Measurements from ENCODE around the gene WDR77. TPM values are rescaled to one million over a fixed set of nuclear protein-coding genes. Genes with fewer than 3 reads are reported as not detected.

Gene WDR77
- total and polyA plus RNA-seq, 9 of the 15 experiments (the other 6 are each of a cell fraction or from before 2014, with no cell fraction given) = 20.6 to 160 (median 75.3) TPM

- WGBS (ENCODE audit: insufficient coverage, low coverage, missing lambda C conversion rate) = 0% methylated on average over 2 of the region's 2 CpGs
- DNase-seq (ENCODE audit: extremely low read depth in 1 of 4, low spot score in 3 of 4) (peak in 1 of 4 experiments; percentile 12), FAIRE-seq (no peak), ATAC-seq (no peak)
- H3K4me2 ChIP-seq (ENCODE audit: insufficient read depth, low read length) = no peak overlapping the region
- no peak overlapping the region for H3K27ac ChIP-seq (ENCODE audit: extremely low read depth, low read depth, low read length)
- no peaks in the 10 kb centered on the region for H3K9me3 ChIP-seq (replicated peaks; ENCODE audit: control insufficient read depth, insufficient read depth, low read depth, low read length)
- no peak overlapping the region for H3K9ac ChIP-seq (ENCODE audit: insufficient read depth in 1 of 2, low read depth in 2 of 2, low read length in 2 of 2)
- POLR2A ChIA-PET = interaction anchor here (1.1 to 2.8 kb wide), 3 partner anchors 9 to 15 kb away, joined by 3 to 11 read pairs (median 4); partner anchors contain the start of gene OVGP1
- no peaks in the 10 kb centered on the region for H3K36me3 ChIP-seq (ENCODE audit: control insufficient read depth, insufficient read depth, low read length)
- CTCF ChIA-PET (ENCODE audit: low intra/inter-chr PET ratio) = no interaction called here
- intact Hi-C loops (cut with micrococcal nuclease) = no loop called here
- no peaks in the 10 kb centered on the region for H3K79me2 ChIP-seq (ENCODE audit: control insufficient read depth, insufficient read depth, low read length)
- no TSS peak for BruUV-seq (replicated peaks)
- peaks cover 2 to 17% of the 10 kb centered on the region in 2 experiments; a peak in 1 of 5 replicates for H3K27me3 ChIP-seq (ENCODE audit: control insufficient read depth in 2 of 2, insufficient read depth in 2 of 2, low read length in 2 of 2)
- no peaks in the 10 kb centered on the region for H4K20me1 ChIP-seq (replicated peaks; ENCODE audit: control insufficient read depth, insufficient read depth, low read length)
- no peak overlapping the region for H3K4me3 ChIP-seq
- TF ChIP-seq ARID1B (IDR thresholded peaks at IDR 0.05) (0 out of 2 replicates have a peak, but pooled peaks have one; percentile 40), EHMT2 (IDR thresholded peaks at IDR 0.05) (no peak), FOSL1 (tag; conservative IDR thresholded peaks at IDR 0.05) (peak; percentile 81), MEIS2 (IDR thresholded peaks at IDR 0.05; ENCODE audit: partially characterized antibody) (peak; percentile 28), TAL1 (IDR thresholded peaks at IDR 0.05) (0 out of 2 replicates have a peak, but pooled peaks have one; percentile 24), CBFA2T3 (IDR thresholded peaks at IDR 0.05) (peak; percentile 39), TCF3 (CRISPR knock-in tag; IDR thresholded peaks at IDR 0.05) (peak; percentile 79), JUND (IDR thresholded peaks at IDR 0.05; ENCODE audit: borderline replicate concordance, low read depth, low read length) (peak; percentile 37; the same call in 1 of the 2 replicates), JUND (tag; IDR thresholded peaks at IDR 0.05; ENCODE audit: borderline replicate concordance, low read depth, low read length) (peak; percentile 35; the same call in 1 of the 3 replicates), EGR1 (conservative IDR thresholded peaks at IDR 0.05) (no peak), ZNF780A (CRISPR knock-in tag; IDR thresholded peaks at IDR 0.05) (no peak), ATF3 (IDR thresholded peaks at IDR 0.05) (peak; percentile 35; the same call in 1 of the 2 replicates), ATF3 (CRISPR knock-in tag; conservative IDR thresholded peaks at IDR 0.05) (no peak)
- H2AFZ ChIP-seq (ENCODE audit: low read depth, low read length) = no peak overlapping the region
- in situ Hi-C loops (cut with MboI) = no loop called here
- H3K9me1 ChIP-seq (ENCODE audit: control insufficient read depth, insufficient read depth, low read length) = no peaks in the 10 kb centered on the region
- H3K4me1 ChIP-seq (replicated peaks in 1 of 2; ENCODE audit: control insufficient read depth in 2 of 2, insufficient read depth in 2 of 2, low read length in 2 of 2) = no peaks in the 10 kb centered on the region
These were observed 36.2 kb downstream of the WDR77 start for GRCh38 chr1:111412839-111413238.
